NB4 (cell line): ENCODE results near the gene NUP188.

Source experiments
- CTCF ChIP-seq: IDR thresholded peaks from one replicate; pipeline ENCODE4 v1.5.1; 2012; ENCODE audit warnings: low read depth, low read length
- POLR2A ChIP-seq: IDR thresholded peaks from 2 replicates; pipeline ENCODE4 v1.6.1; 2011; ENCODE audit warnings: mild to moderate bottlenecking; ENCODE audit not compliant: insufficient read length; ENCODE audit errors: extremely low read depth
- TF ChIP-seq, protein P1 (sequence below): IDR thresholded peaks from 2 replicates; pipeline ENCODE4 v1.6.1; 2011; ENCODE audit warnings: low read depth, low read length

DNA sequence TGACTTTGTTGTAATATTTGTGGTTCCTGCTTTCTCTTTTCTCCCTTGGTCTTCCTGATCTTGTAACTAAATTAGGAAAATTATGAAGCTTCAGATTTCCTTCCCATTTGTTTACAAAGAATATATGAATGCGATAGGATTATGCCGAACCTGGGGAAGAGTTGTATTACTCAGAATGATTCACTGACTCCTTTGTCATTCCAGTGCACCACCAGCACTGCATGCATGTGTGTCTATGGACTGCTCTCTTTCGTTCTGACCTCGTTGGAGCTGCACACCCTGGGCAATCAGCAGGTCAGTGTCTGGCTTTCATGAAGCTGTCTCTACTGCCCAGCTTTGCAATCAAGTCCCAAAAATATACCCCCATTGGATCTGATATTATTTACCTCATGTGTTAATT, 25.5 kb downstream of the NUP188 start:
- TF ChIP-seq CTCF (no peak), POLR2A (no peak)
- TF ChIP-seq, protein P1, sequence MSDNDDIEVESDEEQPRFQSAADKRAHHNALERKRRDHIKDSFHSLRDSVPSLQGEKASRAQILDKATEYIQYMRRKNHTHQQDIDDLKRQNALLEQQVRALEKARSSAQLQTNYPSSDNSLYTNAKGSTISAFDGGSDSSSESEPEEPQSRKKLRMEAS: no peak
